PC-9 (cell line): Measurements from ENCODE around the gene MTA1. TPM values are rescaled to one million over a fixed set of nuclear protein-coding genes. Genes with fewer than 3 reads are reported as not detected.
A peak's percentile ranks its signal among the peaks of the same experiment; 100 is the strongest.

Experiments used
- BruUV-seq: library from RNA; stranded (reverse); fragments of 400-500 nt; replicated peaks from 2 replicates; lab custom pipeline; 2021; lab: Mats Ljungman, UMichigan
- CTCF ChIA-PET: fragments of 300-600 bp; sonication (Branson Sonifier 250); formaldehyde crosslinking; loops from one replicate; lab custom pipeline; 2022; ENCODE audit warnings: antibody characterized with exemption; lab: Charles Lee
- POLR2A ChIA-PET: fragments of 300-600 bp; sonication (Branson Sonifier 250); formaldehyde crosslinking; loops from one replicate; lab custom pipeline; 2022; ENCODE audit warnings: antibody characterized with exemption; ENCODE audit not compliant: unreplicated experiment; lab: Charles Lee
- DNase-seq, 2 experiments: peaks; one replicate each; pipeline versions ENCODE4 v3.0.0 to v3.0.0-alpha.2; 2015 to 2022; ENCODE audit warnings: mixed read lengths in 1 of 2
- H2AFZ ChIP-seq: fragments of 200-600 bp; sonication (generic); 2 replicates; pipeline ENCODE4 v1.8.1; 2017; ENCODE audit warnings: antibody characterized with exemption
- H3F3A ChIP-seq: fragments of 200-600 bp; sonication (generic); 2 replicates; pipeline ENCODE4 v1.8.1; 2017; ENCODE audit warnings: antibody characterized with exemption, mild to moderate bottlenecking, low read depth; ENCODE audit not compliant: insufficient read depth
- H3K27ac ChIP-seq: fragments of 200-600 bp; sonication (generic); 2 replicates; pipeline ENCODE4 v1.6.1; 2016; ENCODE audit warnings: mixed run types
- H3K27me3 ChIP-seq: fragments of 200-600 bp; sonication (generic); 2 replicates; pipeline ENCODE4 v1.6.1; 2016; ENCODE audit warnings: low read depth, mixed run types; ENCODE audit not compliant: insufficient read depth
- H3K36me3 ChIP-seq: fragments of 200-600 bp; sonication (generic); 2 replicates; pipeline ENCODE4 v1.6.1; 2016; ENCODE audit warnings: low read depth, mixed run types
- H3K4me1 ChIP-seq: fragments of 200-600 bp; sonication (generic); replicated peaks from 2 replicates; pipeline ENCODE4 v1.6.1; 2016; ENCODE audit warnings: mixed run types; ENCODE audit not compliant: insufficient read depth
- H3K4me2 ChIP-seq: fragments of 200-600 bp; sonication (generic); 2 replicates; pipeline ENCODE4 v1.6.1; 2017; ENCODE audit warnings: mixed run types
- H3K4me3 ChIP-seq: fragments of 200-600 bp; sonication (generic); 2 replicates; pipeline ENCODE4 v1.6.1; 2016; ENCODE audit warnings: mixed run types
- H3K79me2 ChIP-seq: fragments of 200-600 bp; sonication (generic); 2 replicates; pipeline ENCODE4 v1.6.1; 2017; ENCODE audit warnings: low read depth, mixed run types
- H3K9me2 ChIP-seq: fragments of 200-600 bp; sonication (generic); 2 replicates; pipeline ENCODE4 v1.8.1; 2017; ENCODE audit warnings: mild to moderate bottlenecking; ENCODE audit not compliant: insufficient read depth
- H3K9me3 ChIP-seq: fragments of 200-600 bp; sonication (generic); 2 replicates; pipeline ENCODE4 v1.8.1; 2016; ENCODE audit warnings: low read depth; ENCODE audit not compliant: insufficient read depth
- H4K20me1 ChIP-seq: fragments of 200-600 bp; sonication (generic); 2 replicates; pipeline ENCODE4 v1.8.1; 2017; ENCODE audit not compliant: insufficient read depth
- CTCF ChIP-seq: fragments of 200-600 bp; sonication (generic); conservative IDR thresholded peaks from 2 replicates; pipeline ENCODE4 v1.6.1; 2017; ENCODE audit warnings: mixed run types, antibody characterized with exemption, mild to moderate bottlenecking, moderate library complexity
- EZH2 ChIP-seq: fragments of 200-600 bp; sonication (generic); IDR thresholded peaks from 2 replicates; pipeline ENCODE4 v1.8.0; 2017; ENCODE audit warnings: antibody characterized with exemption, low read depth
- intact Hi-C: fragments of 100-400 bp; cut with micrococcal nuclease; formaldehyde crosslinking; loops from one replicate; pipeline ENCODE4 v1.10.0; 2022; ENCODE audit not compliant: unreplicated experiment
- total RNA-seq: library from RNA; stranded (reverse); gene quantifications from 2 replicates; pipeline ENCODE4 v1.2.3, GENCODE V29; 2021

The MTA1 gene
- total RNA-seq, 1 experiment from 2014 or later, result 124 TPM

- intact Hi-C loops, result no loop called here
- Histone ChIP-seq H3K9me2 (no peaks in the 10 kb centered on the region), H3K9me3 (no peaks in the 10 kb centered on the region), H3K36me3 (no peaks in the 10 kb centered on the region), H3K27me3 (peaks cover 34% of the 10 kb centered on the region), H2AFZ (no peak overlapping the region), H3F3A (peaks cover 31% of the 10 kb centered on the region), H4K20me1 (no peaks in the 10 kb centered on the region), H3K4me3 (no peak overlapping the region), H3K4me2 (no peak overlapping the region), H3K27ac (no peak overlapping the region), H3K79me2 (no peaks in the 10 kb centered on the region), H3K4me1 (peaks cover 5% of the 10 kb centered on the region)
- ChIA-PET CTCF (no interaction called here), POLR2A (interaction anchor here (0.6 kb wide), 1 partner anchor 574 kb away, joined by 5 read pairs; no protein-coding TSS in a partner anchor)
- TF ChIP-seq CTCF (no peak), EZH2 (no peak)
- BruUV-seq, result no TSS peak
- no peak for DNase-seq
Measured at GRCh38 chr14:105412771-105413543, 6.7 kb upstream of the MTA1 start.

DNA sequence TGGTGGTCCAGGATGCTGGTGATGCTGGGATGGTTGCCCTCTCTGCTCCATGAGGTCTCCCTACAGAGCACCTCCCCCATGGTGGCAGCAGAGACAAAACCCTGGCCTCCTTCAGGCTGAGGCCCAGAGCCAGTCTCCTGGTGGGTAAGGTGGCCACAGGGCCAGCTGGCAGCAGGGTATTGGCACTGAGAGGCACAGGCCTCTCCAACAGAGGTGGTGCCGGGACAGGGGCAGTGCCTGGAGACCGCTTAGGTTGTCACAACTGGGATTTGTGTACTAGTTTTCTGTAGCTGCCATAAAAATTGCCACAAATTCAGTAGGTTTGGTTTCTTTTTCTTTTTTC is 6.1 kb upstream of the MTA1 start:
- no TSS peak for BruUV-seq
- DNase-seq, result no peak
- Histone ChIP-seq H3K27ac (no peak overlapping the region), H3K9me3 (no peaks in the 10 kb centered on the region), H2AFZ (no peak overlapping the region), H3F3A (peaks cover 31% of the 10 kb centered on the region), H4K20me1 (no peaks in the 10 kb centered on the region), H3K4me2 (no peak overlapping the region), H3K9me2 (no peaks in the 10 kb centered on the region), H3K36me3 (no peaks in the 10 kb centered on the region), H3K4me1 (peaks cover 5% of the 10 kb centered on the region), H3K27me3 (peaks cover 34% of the 10 kb centered on the region), H3K79me2 (no peaks in the 10 kb centered on the region), H3K4me3 (no peak overlapping the region)
- intact Hi-C loops, result no loop called here
- POLR2A ChIA-PET, result interaction anchor here (0.6 kb wide), 2 partner anchors 78 to 574 kb away, joined by 5 to 27 read pairs; no protein-coding TSS in a partner anchor
- CTCF ChIA-PET, result no interaction called here
- TF ChIP-seq CTCF, result no peak
- no peak for TF ChIP-seq EZH2

DNA sequence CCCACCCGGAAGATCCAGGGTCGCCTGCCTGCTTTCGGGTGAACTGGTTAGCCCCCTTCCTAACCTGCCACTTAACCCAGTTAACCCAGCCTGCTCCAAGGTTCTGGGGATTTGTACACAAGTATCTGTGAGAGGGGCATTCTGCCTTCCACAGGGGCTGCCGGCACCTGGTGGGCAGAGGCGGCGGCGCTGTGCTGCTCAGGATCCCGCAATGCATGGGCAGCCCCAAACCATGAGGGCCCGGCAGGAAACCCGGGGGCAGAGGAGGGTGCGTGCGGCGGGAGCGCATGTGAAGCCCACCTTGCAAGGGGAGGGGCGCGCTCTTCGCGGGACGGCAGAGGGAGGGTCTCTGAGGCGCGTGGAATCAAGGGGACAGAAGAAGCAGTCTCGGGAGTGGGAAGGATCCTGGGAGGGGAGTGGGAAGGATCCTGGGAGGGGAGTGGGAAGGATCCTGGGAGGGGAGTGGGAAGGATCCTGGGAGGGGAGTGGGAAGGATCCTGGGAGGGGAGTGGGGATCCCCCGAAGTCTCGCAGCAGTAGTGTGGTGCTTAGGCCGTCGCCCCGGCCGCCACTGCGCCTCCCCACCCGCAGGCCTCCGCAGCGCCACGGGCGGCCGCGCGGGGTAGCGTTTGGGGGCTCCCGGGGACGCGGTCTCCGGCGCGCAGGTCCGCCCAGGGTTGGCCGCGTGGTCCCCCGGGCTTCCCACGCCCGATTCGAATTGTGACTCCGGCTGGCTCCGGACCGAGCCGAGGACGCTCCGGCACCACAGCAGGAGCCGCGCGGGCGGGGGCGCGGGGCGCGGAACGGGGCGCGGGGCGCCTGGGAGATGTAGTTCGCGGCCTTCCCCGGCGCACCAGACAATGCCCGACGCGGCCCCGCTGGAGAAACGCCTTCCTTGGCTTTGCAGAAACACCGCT is 4.9 kb upstream of the MTA1 start:
- H3K79me2 ChIP-seq, result peaks cover 7% of the 10 kb centered on the region
- H4K20me1 ChIP-seq, result no peaks in the 10 kb centered on the region
- CTCF ChIA-PET, result no interaction called here
- POLR2A ChIA-PET, result no interaction called here
- H3K36me3 ChIP-seq, result no peaks in the 10 kb centered on the region
- TF ChIP-seq EZH2 (no peak), CTCF (no peak; the same call in 1 of the 2 replicates)
- no peaks in the 10 kb centered on the region for H3K9me2 ChIP-seq
- peak overlapping the region; percentile 43; the same call in 1 of the 2 replicates for H3K4me3 ChIP-seq
- no peaks in the 10 kb centered on the region for H3K9me3 ChIP-seq
- intact Hi-C loops, result loop anchor here (5.0 kb wide), 1 partner anchor 53 kb away; no protein-coding TSS in a partner anchor
- H3K27me3 ChIP-seq, result peaks cover 34% of the 10 kb centered on the region
- peak in 1 of 2 experiments; percentile 46 for DNase-seq
- H3K4me2 ChIP-seq, result peak overlapping the region; percentile 52
- no peak overlapping the region for H2AFZ ChIP-seq
- H3K27ac ChIP-seq, result no peak overlapping the region
- peaks cover 28% of the 10 kb centered on the region for H3F3A ChIP-seq
- H3K4me1 ChIP-seq, result peaks cover 12% of the 10 kb centered on the region
- no TSS peak for BruUV-seq
